Testis (tissue), 3 donors: ENCODE results near the gene NSUN3. TPM values are rescaled to one million over a fixed set of nuclear protein-coding genes. Genes with fewer than 3 reads are reported as not detected.

Experiments used
- DNase-seq: peaks from one replicate; pipeline ENCODE4 v3.0.0-alpha.2; 2019
- H3K27ac ChIP-seq, 2 donors: fragments of 200-600 bp; sonication (generic); one replicate each; pipeline ENCODE4 v1.5.1; 2019
- H3K27me3 ChIP-seq: fragments of 200-600 bp; sonication (generic); one replicate; pipeline ENCODE4 v1.5.1; 2019
- H3K36me3 ChIP-seq: fragments of 200-600 bp; sonication (generic); one replicate; pipeline ENCODE4 v1.5.1; 2017; ENCODE audit warnings: low read depth; ENCODE audit errors: missing control alignments
- H3K4me1 ChIP-seq: fragments of 200-600 bp; sonication (generic); one replicate; pipeline ENCODE4 v1.5.1; 2019
- H3K4me3 ChIP-seq, 2 donors: fragments of 200-600 bp; sonication (generic); one replicate each; pipeline ENCODE4 v1.5.1; 2017 to 2019
- H3K9me3 ChIP-seq: fragments of 200-600 bp; sonication (generic); one replicate; pipeline ENCODE4 v1.5.1; 2017
- POLR2A ChIP-seq: fragments of 450-650 bp; IDR thresholded peaks from one replicate; pipeline ENCODE4 v1.6.1; 2017; ENCODE audit warnings: antibody characterized with exemption, mild to moderate bottlenecking, moderate library complexity
- WGBS, 2 donors: methylation state at CpG; one replicate each; pipeline ENCODE4 v1.1.5; 2018; 5-methylcytosine and 5-hydroxymethylcytosine counted together
- intact Hi-C: fragments of 100-400 bp; cut with DNase I; formaldehyde crosslinking; loops from one replicate; pipeline ENCODE4 v1.15.1; 2023; ENCODE audit warnings: low total_unique reads
- polyA plus RNA-seq: library from polyadenylated mRNA; stranded (reverse); fragments of 350-450 nt; fragmentation: Illumina TruSeq; extraction: RNeasy Lipid Tissue Mini Kit (QIAGEN cat#74804); gene quantifications from one replicate; pipeline ENCODE4 v1.2.3, GENCODE V29; 2014; ENCODE audit warnings: low read depth, low replicate concordance; ENCODE audit not compliant: insufficient read depth
- total RNA-seq, 2 donors: library from RNA; depleted of rRNA; stranded (reverse); fragments of >200 nt; gene quantifications; one replicate each; pipeline ENCODE4 v1.2.3, GENCODE V29; 2016
- TF ChIP-seq, protein P1 (sequence below), 3 experiments: fragments of 450-650 bp in 2 of 3; fragments of 200-600 bp in 1 of 3; sonication (generic) in 1 of 3; IDR thresholded peaks; one replicate each; pipeline ENCODE4 v1.5.1; 2016 to 2019; ENCODE audit warnings: antibody characterized with exemption in 3 of 3, mild to moderate bottlenecking in 2 of 3, moderate library complexity in 1 of 3

NSUN3 gene
- total and polyA plus RNA-seq, 3 donors from 2014 or later, result 9.3 to 19.6 (median 19.1) TPM

DNA sequence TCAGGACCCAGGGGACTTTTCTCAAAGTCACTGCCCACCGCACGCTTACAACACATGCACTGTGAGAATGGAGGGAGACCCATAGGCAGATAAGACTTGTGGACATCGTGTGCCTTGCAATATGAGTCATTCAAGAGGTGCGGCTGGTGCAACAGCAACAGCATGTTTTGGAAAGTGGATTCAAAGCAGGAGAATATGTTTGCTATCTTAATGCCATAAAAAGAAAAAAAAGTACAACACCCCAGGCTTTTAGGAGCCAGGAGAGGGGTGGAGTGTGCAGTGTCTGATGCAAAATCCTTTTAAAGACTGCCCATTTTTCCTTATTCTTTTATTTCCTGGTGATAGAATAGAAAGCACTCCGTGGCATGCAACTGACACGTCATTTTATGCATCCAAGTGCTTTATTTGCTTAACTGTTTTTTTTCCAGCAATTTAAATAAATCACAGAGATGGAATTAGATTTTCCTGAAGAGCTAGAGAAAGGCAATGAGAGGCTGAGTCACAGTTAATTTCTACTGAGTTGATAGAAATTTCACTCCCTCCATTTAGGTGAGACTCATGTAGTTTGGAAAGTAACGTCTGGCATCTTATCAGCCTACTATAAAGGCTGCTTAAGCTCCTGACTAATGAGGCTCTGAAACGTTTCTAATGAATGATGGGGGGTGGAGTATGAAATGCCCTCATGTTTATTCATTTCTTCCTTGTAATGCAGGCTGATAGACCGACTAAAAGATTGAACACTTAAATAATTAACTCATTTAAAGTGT lies 96.4 kb downstream of the NSUN3 start:
- TF ChIP-seq, protein P1, sequence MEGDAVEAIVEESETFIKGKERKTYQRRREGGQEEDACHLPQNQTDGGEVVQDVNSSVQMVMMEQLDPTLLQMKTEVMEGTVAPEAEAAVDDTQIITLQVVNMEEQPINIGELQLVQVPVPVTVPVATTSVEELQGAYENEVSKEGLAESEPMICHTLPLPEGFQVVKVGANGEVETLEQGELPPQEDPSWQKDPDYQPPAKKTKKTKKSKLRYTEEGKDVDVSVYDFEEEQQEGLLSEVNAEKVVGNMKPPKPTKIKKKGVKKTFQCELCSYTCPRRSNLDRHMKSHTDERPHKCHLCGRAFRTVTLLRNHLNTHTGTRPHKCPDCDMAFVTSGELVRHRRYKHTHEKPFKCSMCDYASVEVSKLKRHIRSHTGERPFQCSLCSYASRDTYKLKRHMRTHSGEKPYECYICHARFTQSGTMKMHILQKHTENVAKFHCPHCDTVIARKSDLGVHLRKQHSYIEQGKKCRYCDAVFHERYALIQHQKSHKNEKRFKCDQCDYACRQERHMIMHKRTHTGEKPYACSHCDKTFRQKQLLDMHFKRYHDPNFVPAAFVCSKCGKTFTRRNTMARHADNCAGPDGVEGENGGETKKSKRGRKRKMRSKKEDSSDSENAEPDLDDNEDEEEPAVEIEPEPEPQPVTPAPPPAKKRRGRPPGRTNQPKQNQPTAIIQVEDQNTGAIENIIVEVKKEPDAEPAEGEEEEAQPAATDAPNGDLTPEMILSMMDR (IDR thresholded peaks at IDR 0.05), result no peak
- TF ChIP-seq POLR2A, result no peak
- Histone ChIP-seq H3K4me3 (no peak overlapping the region), H3K4me1 (no peaks in the 10 kb centered on the region), H3K9me3 (no peaks in the 10 kb centered on the region), H3K36me3 (no peaks in the 10 kb centered on the region), H3K27ac (no peak overlapping the region), H3K27me3 (no peaks in the 10 kb centered on the region)
- DNase-seq, result no peak
- WGBS, 2 donors, result 39 to 44% methylated on average over 9 of the region's 9 CpGs
- intact Hi-C loops, result no loop called here

DNA sequence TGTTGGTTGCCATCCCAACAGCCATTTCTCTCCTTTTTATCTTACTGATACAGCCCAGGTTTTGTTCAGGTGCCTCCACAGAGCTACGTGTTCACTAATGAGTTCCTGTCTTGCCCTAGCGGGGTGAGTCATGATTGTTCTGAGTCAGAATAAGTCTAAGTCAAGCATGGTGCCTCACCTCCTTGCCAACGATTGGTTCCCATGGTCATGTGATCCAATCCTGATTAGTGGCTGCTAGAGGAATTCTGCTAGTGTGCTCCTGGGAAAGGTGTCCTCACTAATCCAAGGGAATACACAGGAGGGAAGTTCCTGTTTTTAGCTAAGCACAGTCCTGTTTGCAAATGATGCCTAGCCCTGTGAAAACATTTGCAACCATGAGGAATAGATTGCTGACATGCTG lies 99.8 kb downstream of the NSUN3 start:
- Histone ChIP-seq H3K9me3 (no peaks in the 10 kb centered on the region), H3K27ac (no peak overlapping the region), H3K4me3 (no peak overlapping the region), H3K4me1 (no peaks in the 10 kb centered on the region), H3K27me3 (no peaks in the 10 kb centered on the region), H3K36me3 (no peaks in the 10 kb centered on the region)
- intact Hi-C loops, result no loop called here
- no peak for DNase-seq
- TF ChIP-seq, protein P1 (IDR thresholded peaks at IDR 0.05), result no peak
- no peak for TF ChIP-seq POLR2A
- 85% methylated on average over 3 of the region's 3 CpGs for WGBS, 2 donors

DNA sequence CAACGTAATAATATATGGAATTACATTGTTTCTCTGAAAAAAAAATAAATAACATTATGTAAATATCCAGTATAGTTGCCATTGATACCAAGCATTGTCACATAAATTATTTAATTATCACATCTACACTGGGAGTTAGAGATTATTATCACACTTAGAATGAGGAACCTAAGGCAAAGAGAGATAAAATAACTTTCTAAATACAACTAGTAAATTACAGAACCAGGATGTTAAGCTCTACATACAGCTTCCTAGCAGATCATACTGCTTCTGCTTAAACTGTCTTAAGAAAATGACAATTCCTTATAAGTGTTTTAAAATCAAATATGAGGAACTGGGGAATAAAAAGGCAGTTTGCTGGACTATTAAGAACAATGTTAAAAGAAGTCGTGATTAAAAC lies 104.5 kb downstream of the NSUN3 start:
- Histone ChIP-seq H3K27ac (no peak overlapping the region), H3K4me3 (no peak overlapping the region), H3K36me3 (no peaks in the 10 kb centered on the region), H3K27me3 (no peaks in the 10 kb centered on the region), H3K4me1 (no peaks in the 10 kb centered on the region), H3K9me3 (no peaks in the 10 kb centered on the region)
- no peak for DNase-seq
- TF ChIP-seq, protein P1 (IDR thresholded peaks at IDR 0.05), result no peak
- TF ChIP-seq POLR2A, result no peak
- intact Hi-C loops, result no loop called here
- WGBS, 2 donors, result 88 to 91% methylated on average over 2 of the region's 2 CpGs

DNA sequence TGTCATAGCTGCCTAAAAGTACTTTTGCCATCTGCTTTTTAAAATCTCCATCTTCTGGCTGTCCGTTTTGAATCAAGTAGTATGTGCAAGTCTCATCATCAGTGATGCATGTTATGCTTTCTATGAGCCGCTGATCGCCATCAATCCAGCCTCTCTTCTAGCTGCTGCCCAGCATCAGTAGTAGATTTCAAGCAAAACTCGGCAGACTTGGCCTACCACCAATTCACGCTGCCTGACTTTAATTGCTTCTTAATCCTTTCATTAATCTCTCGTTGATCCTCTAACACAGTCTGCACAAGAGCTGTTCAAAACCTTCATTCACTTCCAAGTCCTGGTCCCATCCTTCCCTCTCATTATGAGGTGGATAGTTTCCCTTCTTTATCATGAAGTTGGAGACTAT lies 104.9 kb downstream of the NSUN3 start:
- no peaks in the 10 kb centered on the region for H3K4me1 ChIP-seq
- 77 to 83% methylated on average over 6 of the region's 6 CpGs for WGBS, 2 donors
- H3K4me3 ChIP-seq, result no peak overlapping the region
- no peak for DNase-seq
- TF ChIP-seq, protein P1 (IDR thresholded peaks at IDR 0.05), result no peak
- no peak for TF ChIP-seq POLR2A
- no peaks in the 10 kb centered on the region for H3K27me3 ChIP-seq
- H3K9me3 ChIP-seq, result no peaks in the 10 kb centered on the region
- no peak overlapping the region for H3K27ac ChIP-seq
- no peaks in the 10 kb centered on the region for H3K36me3 ChIP-seq
- intact Hi-C loops, result no loop called here

DNA sequence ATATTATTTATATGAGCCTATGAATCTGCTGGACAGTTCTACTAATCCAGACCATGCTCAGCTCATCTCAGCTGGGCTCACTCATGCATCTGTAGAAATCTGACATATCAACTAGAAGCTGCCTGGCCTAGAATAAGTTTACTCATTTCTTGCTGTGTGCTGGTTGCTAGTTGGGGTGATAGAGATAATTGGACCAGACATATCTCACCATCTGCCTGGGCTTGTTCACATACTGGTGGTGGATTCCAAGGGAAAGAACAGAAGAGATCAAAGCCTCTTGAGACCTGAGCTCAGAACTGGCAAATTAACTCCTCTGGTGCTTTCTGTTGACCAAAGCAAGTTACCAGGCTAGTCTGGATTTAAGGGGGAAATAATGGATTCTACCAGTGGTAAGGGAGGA lies 109.1 kb downstream of the NSUN3 start:
- Histone ChIP-seq H3K27me3 (no peaks in the 10 kb centered on the region), H3K27ac (no peak overlapping the region), H3K4me1 (no peaks in the 10 kb centered on the region), H3K36me3 (no peaks in the 10 kb centered on the region), H3K9me3 (no peaks in the 10 kb centered on the region), H3K4me3 (no peak overlapping the region)
- no peak for DNase-seq
- intact Hi-C loops, result no loop called here
- TF ChIP-seq, protein P1 (IDR thresholded peaks at IDR 0.05), result no peak
- no peak for TF ChIP-seq POLR2A
